GM18502 (cell line): ENCODE results near the gene CD79A.

Source experiments
- ATAC-seq: cut with Tn5 transposase; IDR thresholded peaks from one replicate; pipeline ENCODE4 v1.9.1; 2021; ENCODE audit warnings: mild to moderate bottlenecking; ENCODE audit not compliant: unreplicated experiment, poor library complexity

Gene CD79A

DNA sequence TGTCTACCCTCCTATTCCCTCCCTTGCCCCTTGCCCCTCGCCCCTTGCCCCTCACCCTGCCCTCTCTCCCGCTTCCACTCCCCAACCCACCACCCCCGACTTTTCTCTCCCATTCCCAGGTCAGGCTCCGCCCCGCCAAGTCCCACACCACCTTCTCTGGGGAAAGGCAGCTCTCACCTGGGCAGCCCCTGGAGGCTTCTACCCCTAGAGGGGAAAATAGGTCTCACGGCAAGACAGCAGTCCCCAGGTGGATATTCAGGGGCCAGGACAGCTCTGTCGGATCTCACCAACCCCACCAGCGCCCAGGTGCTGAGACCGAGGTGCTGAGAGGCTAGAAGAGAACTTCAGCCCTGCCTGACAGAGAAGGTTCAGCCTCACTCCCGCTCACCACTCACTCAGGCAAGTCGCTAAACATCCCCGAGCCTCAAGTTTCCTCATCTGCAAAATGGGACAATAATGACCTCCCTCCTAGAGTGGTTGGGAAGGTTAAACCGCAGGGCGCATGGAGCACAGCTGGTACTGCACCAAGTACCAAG, 52.5 kb downstream of the CD79A start:
- ATAC-seq, result no peak

DNA sequence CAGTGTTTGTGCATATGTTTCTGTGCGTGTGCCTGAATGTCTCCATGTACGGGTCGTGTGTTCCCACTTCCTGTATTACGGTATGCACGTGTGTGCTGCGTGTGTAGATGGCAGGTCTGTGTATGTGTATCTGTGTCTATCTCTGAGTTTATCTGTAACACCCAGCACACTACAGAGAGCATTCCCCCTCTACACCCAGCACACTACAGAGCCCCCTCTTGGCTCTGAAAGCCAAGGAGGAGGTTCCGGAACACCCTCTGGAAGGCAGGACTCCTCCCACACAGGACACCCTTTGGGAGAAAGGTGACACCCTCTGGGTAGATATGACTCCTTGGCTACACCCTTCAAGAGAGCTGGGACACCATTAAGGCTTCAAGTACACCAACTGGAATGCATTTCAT, 53.2 kb downstream of the CD79A start:
- no peak for ATAC-seq
